Measurements from ENCODE around the gene PTPRA. TPM values are rescaled to one million over a fixed set of nuclear protein-coding genes. Genes with fewer than 3 reads are reported as not detected.
A peak's percentile ranks its signal among the peaks of the same experiment; 100 is the strongest.
"Not testable (repeated sequence)": the region's sequence is repeated elsewhere in the genome, so short reads cannot be mapped to it uniquely, and the experiment has no call there.

The PTPRA gene
- total RNA-seq, result 10 to 100 TPM; 31.7 to 32.7 TPM

- Mint-ChIP-seq H3K27me3 (ENCODE audit: low read depth) (no peaks in the 10 kb centered on the region), H3K27ac (peak within 1 kb of the TSS; percentile 88), H3K4me1 (ENCODE audit: low read depth) (peaks cover 46% of the 10 kb centered on the region), H3K36me3 (ENCODE audit: low read depth) (peaks cover 7% of the 10 kb centered on the region), H3K9me3 (no peaks in the 10 kb centered on the region), H3K4me3 (peak within 1 kb of the TSS; percentile 89)
- intact Hi-C loops (cut with micrococcal nuclease), result loop anchor here (1.0 to 5.0 kb wide), 8 partner anchors 26 to 940 kb away; partner anchors contain the start of genes DDRGK1, FASTKD5, MRPS26 and PCED1A
- peak; percentile 95 for DNase-seq
- CTCF ChIA-PET, result interaction anchor here (1.0 to 1.5 kb wide), 3 partner anchors 35 to 128 kb away, joined by 3 to 6 read pairs (median 4); no protein-coding TSS in a partner anchor
These were observed at the start of gene PTPRA for GRCh38 chr20:2873010-2873746. Gene PTPRA, plus strand, starts transcription at chr20:2873481. Its CDS starts 90,797 bp downstream, at chr20:2964278.

- intact Hi-C loops (cut with micrococcal nuclease), result no loop called here
- peak; percentile 4 for DNase-seq
- CTCF ChIA-PET, result no interaction called here
These were observed 47.5 kb upstream of the PTPRA start for GRCh38 chr20:2825761-2826160.

GRCh38 chr20:2826655-2827054, 46.6 kb upstream of the PTPRA start:
- intact Hi-C loops (cut with micrococcal nuclease), result no loop called here
- no peak for DNase-seq
- H3K27me3 Mint-ChIP-seq (ENCODE audit: low read depth), result no peaks in the 10 kb centered on the region
- H3K36me3 Mint-ChIP-seq (ENCODE audit: low read depth), result no peaks in the 10 kb centered on the region
- H3K27ac Mint-ChIP-seq, result no peak overlapping the region
- H3K4me3 Mint-ChIP-seq, result no peak overlapping the region
- H3K4me1 Mint-ChIP-seq (ENCODE audit: low read depth), result peaks cover 20% of the 10 kb centered on the region
- CTCF ChIA-PET, result interaction anchor here (0.7 kb wide), 1 partner anchor 1373 kb away, joined by 3 read pairs; no protein-coding TSS in a partner anchor
- no peaks in the 10 kb centered on the region for H3K9me3 Mint-ChIP-seq

More at GRCh38 chr20:2825761-2826160, 47.5 kb upstream of the PTPRA start:
- H3K4me1 Mint-ChIP-seq (ENCODE audit: low read depth), result peaks cover 24% of the 10 kb centered on the region
- H3K27ac Mint-ChIP-seq, result no peak overlapping the region
- no peaks in the 10 kb centered on the region for H3K9me3 Mint-ChIP-seq
- H3K27me3 Mint-ChIP-seq (ENCODE audit: low read depth), result peaks cover 2% of the 10 kb centered on the region
- H3K36me3 Mint-ChIP-seq (ENCODE audit: low read depth), result no peaks in the 10 kb centered on the region
- no peak overlapping the region for H3K4me3 Mint-ChIP-seq

GRCh38 chr20:2829376-2829775, 43.9 kb upstream of the PTPRA start:
- Mint-ChIP-seq H3K27me3 (ENCODE audit: low read depth) (no peaks in the 10 kb centered on the region), H3K9me3 (no peaks in the 10 kb centered on the region), H3K27ac (no peak overlapping the region), H3K4me3 (no peak overlapping the region), H3K4me1 (ENCODE audit: low read depth) (peaks cover 19% of the 10 kb centered on the region), H3K36me3 (ENCODE audit: low read depth) (peaks cover 3% of the 10 kb centered on the region)
- CTCF ChIA-PET, result no interaction called here
- intact Hi-C loops (cut with micrococcal nuclease), result no loop called here
- DNase-seq, result peak; percentile 2

DNA sequence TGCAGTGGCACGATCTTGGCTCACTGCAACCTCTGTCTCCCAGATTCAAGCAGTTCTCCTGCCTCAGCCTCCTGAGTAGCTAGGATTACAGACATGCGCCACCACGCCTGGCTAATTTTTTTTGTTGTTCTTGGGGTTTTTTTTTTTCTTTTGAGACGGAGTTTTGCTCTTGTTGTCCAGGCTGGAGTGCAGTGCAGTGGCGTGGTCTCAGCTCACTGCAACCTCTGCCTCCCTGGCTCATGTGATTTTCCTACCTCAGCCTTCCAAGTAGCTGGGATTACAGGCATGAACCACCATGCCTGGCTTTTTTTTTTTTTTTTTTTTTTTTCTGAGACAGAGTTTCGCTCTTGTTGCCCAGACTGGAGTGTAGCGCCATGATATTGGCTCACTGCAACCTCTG, 42.1 kb upstream of the PTPRA start:
- CTCF ChIA-PET; H3K27me3 Mint-ChIP-seq (ENCODE audit: low read depth); H3K4me3 Mint-ChIP-seq; intact Hi-C loops (cut with micrococcal nuclease); H3K9me3 Mint-ChIP-seq; H3K27ac Mint-ChIP-seq; DNase-seq; H3K36me3 Mint-ChIP-seq (ENCODE audit: low read depth): not testable (repeated sequence)
- peaks cover 12% of the 10 kb centered on the region for H3K4me1 Mint-ChIP-seq (ENCODE audit: low read depth)

GRCh38 chr20:2833761-2834160, 39.5 kb upstream of the PTPRA start:
- Mint-ChIP-seq H3K9me3 (no peaks in the 10 kb centered on the region), H3K4me1 (ENCODE audit: low read depth) (peaks cover 10% of the 10 kb centered on the region), H3K36me3 (ENCODE audit: low read depth) (peaks cover 20% of the 10 kb centered on the region), H3K27ac (no peak overlapping the region), H3K4me3 (no peak overlapping the region), H3K27me3 (ENCODE audit: low read depth) (no peaks in the 10 kb centered on the region)
- no peak for DNase-seq
- CTCF ChIA-PET, result no interaction called here
- intact Hi-C loops (cut with micrococcal nuclease), result no loop called here

DNA sequence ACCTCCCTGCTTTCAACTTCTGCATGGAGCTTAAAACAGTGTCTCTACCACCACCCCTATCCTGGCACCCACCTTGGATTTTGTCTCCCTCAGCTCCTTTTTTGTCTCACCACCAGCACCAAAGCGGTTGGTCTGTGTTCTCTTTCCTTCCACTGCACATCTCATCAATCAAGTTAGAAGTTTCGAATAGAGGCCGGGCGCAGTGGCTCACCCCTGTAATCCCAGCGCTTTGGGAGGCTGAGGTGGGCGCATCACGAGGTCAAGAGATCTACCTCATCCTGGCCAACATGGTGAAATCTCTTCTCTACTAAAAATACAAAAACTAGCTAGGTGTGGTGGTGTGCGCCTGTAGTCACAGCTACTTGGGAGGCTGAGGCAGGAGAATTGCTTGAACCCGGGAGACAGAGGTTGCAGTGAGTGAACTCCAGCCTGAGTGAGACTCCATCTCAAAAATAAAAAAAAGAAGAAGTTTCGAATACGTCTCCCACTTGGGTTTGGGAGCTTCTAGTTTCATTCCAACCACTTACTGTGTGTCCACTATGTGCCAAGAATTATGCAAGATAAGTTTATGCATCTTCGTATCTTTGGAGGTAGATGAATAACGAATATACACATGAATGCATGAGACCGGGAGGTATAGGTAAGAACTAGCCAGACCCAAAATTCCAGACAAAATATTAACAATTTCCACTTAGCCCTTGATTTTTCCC, 38.7 kb upstream of the PTPRA start:
- peaks cover 13% of the 10 kb centered on the region for H3K4me1 Mint-ChIP-seq (ENCODE audit: low read depth)
- CTCF ChIA-PET, result interaction anchor here (1.1 kb wide), 1 partner anchor 9 kb away, joined by 3 read pairs; no protein-coding TSS in a partner anchor
- no peak for DNase-seq
- H3K4me3 Mint-ChIP-seq, result no peak overlapping the region
- no peaks in the 10 kb centered on the region for H3K9me3 Mint-ChIP-seq
- intact Hi-C loops (cut with micrococcal nuclease), result no loop called here
- no peak overlapping the region for H3K27ac Mint-ChIP-seq
- H3K36me3 Mint-ChIP-seq (ENCODE audit: low read depth), result peaks cover 22% of the 10 kb centered on the region
- H3K27me3 Mint-ChIP-seq (ENCODE audit: low read depth), result no peaks in the 10 kb centered on the region

- H3K4me1 Mint-ChIP-seq (ENCODE audit: low read depth), result peaks cover 15% of the 10 kb centered on the region
- H3K4me3 Mint-ChIP-seq, result no peak overlapping the region
- H3K9me3 Mint-ChIP-seq, result no peaks in the 10 kb centered on the region
- no peaks in the 10 kb centered on the region for H3K27me3 Mint-ChIP-seq (ENCODE audit: low read depth)
- intact Hi-C loops (cut with micrococcal nuclease), result no loop called here
- CTCF ChIA-PET, result interaction anchor here (1.1 to 1.5 kb wide), 2 partner anchors 8 to 82 kb away, joined by 3 to 4 read pairs; no protein-coding TSS in a partner anchor
- DNase-seq, result no peak
- no peak overlapping the region for H3K27ac Mint-ChIP-seq
- H3K36me3 Mint-ChIP-seq (ENCODE audit: low read depth), result peaks cover 22% of the 10 kb centered on the region
These were observed 37.9 kb upstream of the PTPRA start for GRCh38 chr20:2835331-2835796.

GRCh38 chr20:2836035-2836434, 37.2 kb upstream of the PTPRA start:
- no peak overlapping the region for H3K27ac Mint-ChIP-seq
- H3K27me3 Mint-ChIP-seq (ENCODE audit: low read depth), result no peaks in the 10 kb centered on the region
- DNase-seq, result no peak
- CTCF ChIA-PET, result interaction anchor here (1.5 kb wide), 1 partner anchor 83 kb away, joined by 4 read pairs; no protein-coding TSS in a partner anchor
- H3K4me1 Mint-ChIP-seq (ENCODE audit: low read depth), result peaks cover 15% of the 10 kb centered on the region
- peaks cover 22% of the 10 kb centered on the region for H3K36me3 Mint-ChIP-seq (ENCODE audit: low read depth)
- H3K9me3 Mint-ChIP-seq, result no peaks in the 10 kb centered on the region
- intact Hi-C loops (cut with micrococcal nuclease), result no loop called here
- H3K4me3 Mint-ChIP-seq, result no peak overlapping the region

- intact Hi-C loops (cut with micrococcal nuclease), result no loop called here
- CTCF ChIA-PET, result interaction anchor here (0.6 to 1.5 kb wide), 3 partner anchors 35 to 173 kb away, joined by 3 to 4 read pairs (median 3); no protein-coding TSS in a partner anchor
- no peak overlapping the region for H3K4me3 Mint-ChIP-seq
These were observed 35.9 kb upstream of the PTPRA start for GRCh38 chr20:2837221-2837960.

GRCh38 chr20:2838170-2838797, 35.0 kb upstream of the PTPRA start:
- H3K27me3 Mint-ChIP-seq (ENCODE audit: low read depth), result no peaks in the 10 kb centered on the region
- no peak for DNase-seq
- H3K4me1 Mint-ChIP-seq (ENCODE audit: low read depth), result peaks cover 19% of the 10 kb centered on the region
- H3K9me3 Mint-ChIP-seq, result no peaks in the 10 kb centered on the region
- intact Hi-C loops (cut with micrococcal nuclease), result no loop called here
- peaks cover 20% of the 10 kb centered on the region for H3K36me3 Mint-ChIP-seq (ENCODE audit: low read depth)
- H3K4me3 Mint-ChIP-seq, result peak overlapping the region; percentile 44
- CTCF ChIA-PET, result interaction anchor here (0.6 to 1.0 kb wide), 2 partner anchors 34 to 172 kb away, joined by 3 read pairs; no protein-coding TSS in a partner anchor
- no peak overlapping the region for H3K27ac Mint-ChIP-seq

More at GRCh38 chr20:2837221-2837960, 35.9 kb upstream of the PTPRA start:
- no peak for DNase-seq
- Mint-ChIP-seq H3K36me3 (ENCODE audit: low read depth) (peaks cover 22% of the 10 kb centered on the region), H3K9me3 (no peaks in the 10 kb centered on the region), H3K27me3 (ENCODE audit: low read depth) (no peaks in the 10 kb centered on the region), H3K4me1 (ENCODE audit: low read depth) (peaks cover 15% of the 10 kb centered on the region), H3K27ac (no peak overlapping the region)

Data from activated naive CD4-positive, alpha-beta T cell treated with anti-CD3 and anti-CD28 coated beads for 36 hours (primary cell).